ENCODE results near the gene SLC50A1. TPM values are rescaled to one million over a fixed set of nuclear protein-coding genes. Genes with fewer than 3 reads are reported as not detected.

The SLC50A1 gene
- total and polyA plus RNA-seq, 2 experiments from 2014 or later = 88.6 to 111 TPM

- no peaks in the 10 kb centered on the region for H3K9me3 ChIP-seq (ENCODE audit: low read depth)
- no peak overlapping the region for H2AFZ ChIP-seq
- peaks cover 14% of the 10 kb centered on the region for H3K4me1 ChIP-seq (ENCODE audit: insufficient read depth)
- H3K27me3 ChIP-seq = peaks cover under 1% of the 10 kb centered on the region
- no peaks in the 10 kb centered on the region for H3K36me3 ChIP-seq (replicated peaks; ENCODE audit: insufficient read depth, low read depth)
- no peak overlapping the region for H3K4me2 ChIP-seq
- WGBS (ENCODE audit: low lambda C conversion rate, missing lambda C conversion rate) = 91% methylated on average over 10 of the region's 10 CpGs
- H4K20me1 ChIP-seq (ENCODE audit: insufficient read depth, poor library complexity, severe bottlenecking) = no peaks in the 10 kb centered on the region
- no peak overlapping the region for H3K4me3 ChIP-seq
- no peak overlapping the region for H3K27ac ChIP-seq
- peaks cover 22% of the 10 kb centered on the region for H3K79me2 ChIP-seq
- H3K9me2 ChIP-seq (replicated peaks; ENCODE audit: insufficient read depth) = no peaks in the 10 kb centered on the region
- no peak for TF ChIP-seq CTCF (IDR thresholded peaks at IDR 0.05; ENCODE audit: poor library complexity)
- no peak for TF ChIP-seq EZH2phosphoT487 (IDR thresholded peaks at IDR 0.05; ENCODE audit: low read depth, severe bottlenecking, unreplicated experiment)
- no peak for TF ChIP-seq EZH2 (IDR thresholded peaks at IDR 0.05; ENCODE audit: borderline replicate concordance)
- no peak for DNase-seq (ENCODE audit: low spot score)
Measured at GRCh38 chr1:155168456-155169210, 33.0 kb downstream of the SLC50A1 start.

- H3K27me3 ChIP-seq = peaks cover 5% of the 10 kb centered on the region
Measured at GRCh38 chr1:155169541-155169940, 33.9 kb downstream of the SLC50A1 start.

GRCh38 chr1:155170101-155170785 is 34.6 kb downstream of the SLC50A1 start:
- no peak overlapping the region for H3K27ac ChIP-seq
- peaks cover 22% of the 10 kb centered on the region for H3K79me2 ChIP-seq
- H2AFZ ChIP-seq = no peak overlapping the region
- TF ChIP-seq CTCF (IDR thresholded peaks at IDR 0.05; ENCODE audit: poor library complexity) (no peak), EZH2 (IDR thresholded peaks at IDR 0.05; ENCODE audit: borderline replicate concordance) (no peak), EZH2phosphoT487 (IDR thresholded peaks at IDR 0.05; ENCODE audit: low read depth, severe bottlenecking, unreplicated experiment) (no peak)
- H3K36me3 ChIP-seq (replicated peaks; ENCODE audit: insufficient read depth, low read depth) = no peaks in the 10 kb centered on the region
- H3K9me2 ChIP-seq (replicated peaks; ENCODE audit: insufficient read depth) = no peaks in the 10 kb centered on the region
- no peak overlapping the region for H3K4me3 ChIP-seq
- peaks cover 5% of the 10 kb centered on the region for H3K27me3 ChIP-seq
- H3K9me3 ChIP-seq (ENCODE audit: low read depth) = no peaks in the 10 kb centered on the region
- 79% methylated on average over 1 of the region's 2 CpGs for WGBS (ENCODE audit: low lambda C conversion rate, missing lambda C conversion rate)
- peaks cover 16% of the 10 kb centered on the region for H3K4me1 ChIP-seq (ENCODE audit: insufficient read depth)
- DNase-seq (ENCODE audit: low spot score) = no peak
- H4K20me1 ChIP-seq (ENCODE audit: insufficient read depth, poor library complexity, severe bottlenecking) = no peaks in the 10 kb centered on the region
- no peak overlapping the region for H3K4me2 ChIP-seq

More at GRCh38 chr1:155169541-155169940, 33.9 kb downstream of the SLC50A1 start:
- Histone ChIP-seq H4K20me1 (ENCODE audit: insufficient read depth, poor library complexity, severe bottlenecking) (no peaks in the 10 kb centered on the region), H3K9me3 (ENCODE audit: low read depth) (no peaks in the 10 kb centered on the region), H2AFZ (no peak overlapping the region), H3K36me3 (replicated peaks; ENCODE audit: insufficient read depth, low read depth) (no peaks in the 10 kb centered on the region), H3K27ac (no peak overlapping the region), H3K4me1 (ENCODE audit: insufficient read depth) (peaks cover 16% of the 10 kb centered on the region), H3K79me2 (peaks cover 22% of the 10 kb centered on the region), H3K4me3 (no peak overlapping the region), H3K9me2 (replicated peaks; ENCODE audit: insufficient read depth) (no peaks in the 10 kb centered on the region), H3K4me2 (no peak overlapping the region)
- no peak for DNase-seq (ENCODE audit: low spot score)
- no peak for TF ChIP-seq EZH2phosphoT487 (IDR thresholded peaks at IDR 0.05; ENCODE audit: low read depth, severe bottlenecking, unreplicated experiment)
- WGBS (ENCODE audit: low lambda C conversion rate, missing lambda C conversion rate) = 92% methylated on average over 5 of the region's 5 CpGs

GRCh38 chr1:155170806-155171205 is 35.2 kb downstream of the SLC50A1 start:
- H4K20me1 ChIP-seq (ENCODE audit: insufficient read depth, poor library complexity, severe bottlenecking) = no peaks in the 10 kb centered on the region
- peaks cover 22% of the 10 kb centered on the region for H3K79me2 ChIP-seq
- no peak overlapping the region for H2AFZ ChIP-seq
- no peak for DNase-seq (ENCODE audit: low spot score)
- H3K4me3 ChIP-seq = no peak overlapping the region
- 98% methylated on average over 7 of the region's 7 CpGs for WGBS (ENCODE audit: low lambda C conversion rate, missing lambda C conversion rate)
- H3K36me3 ChIP-seq (replicated peaks; ENCODE audit: insufficient read depth, low read depth) = no peaks in the 10 kb centered on the region
- H3K9me3 ChIP-seq (ENCODE audit: low read depth) = no peaks in the 10 kb centered on the region
- no peak for TF ChIP-seq EZH2 (IDR thresholded peaks at IDR 0.05; ENCODE audit: borderline replicate concordance)
- no peak for TF ChIP-seq EZH2phosphoT487 (IDR thresholded peaks at IDR 0.05; ENCODE audit: low read depth, severe bottlenecking, unreplicated experiment)
- TF ChIP-seq CTCF (IDR thresholded peaks at IDR 0.05; ENCODE audit: poor library complexity) = no peak
- H3K4me2 ChIP-seq = no peak overlapping the region
- peaks cover 16% of the 10 kb centered on the region for H3K4me1 ChIP-seq (ENCODE audit: insufficient read depth)
- H3K9me2 ChIP-seq (replicated peaks; ENCODE audit: insufficient read depth) = no peaks in the 10 kb centered on the region
- H3K27ac ChIP-seq = no peak overlapping the region
- H3K27me3 ChIP-seq = peaks cover 5% of the 10 kb centered on the region
